Ovary (tissue), 3 donors: ENCODE measurements around the gene DNMT3L.

Experiments
- POLR2A ChIP-seq: fragments of 450-650 bp; IDR thresholded peaks from one replicate; pipeline ENCODE4 v1.6.1; 2017; ENCODE audit warnings: antibody characterized with exemption, mild to moderate bottlenecking, moderate library complexity
- TF ChIP-seq, protein P1 (sequence below), 3 donors: fragments of 450-650 bp in 2 of 3; fragments of 200-600 bp in 1 of 3; IDR thresholded peaks; one replicate each; pipeline versions ENCODE4 v1.5.1 to v1.8.0; 2016 to 2022; ENCODE audit warnings: antibody characterized with exemption in 3 of 3, mild to moderate bottlenecking in 1 of 3
- donor health status: DM: no; HTN: no; CAD: no.

DNA sequence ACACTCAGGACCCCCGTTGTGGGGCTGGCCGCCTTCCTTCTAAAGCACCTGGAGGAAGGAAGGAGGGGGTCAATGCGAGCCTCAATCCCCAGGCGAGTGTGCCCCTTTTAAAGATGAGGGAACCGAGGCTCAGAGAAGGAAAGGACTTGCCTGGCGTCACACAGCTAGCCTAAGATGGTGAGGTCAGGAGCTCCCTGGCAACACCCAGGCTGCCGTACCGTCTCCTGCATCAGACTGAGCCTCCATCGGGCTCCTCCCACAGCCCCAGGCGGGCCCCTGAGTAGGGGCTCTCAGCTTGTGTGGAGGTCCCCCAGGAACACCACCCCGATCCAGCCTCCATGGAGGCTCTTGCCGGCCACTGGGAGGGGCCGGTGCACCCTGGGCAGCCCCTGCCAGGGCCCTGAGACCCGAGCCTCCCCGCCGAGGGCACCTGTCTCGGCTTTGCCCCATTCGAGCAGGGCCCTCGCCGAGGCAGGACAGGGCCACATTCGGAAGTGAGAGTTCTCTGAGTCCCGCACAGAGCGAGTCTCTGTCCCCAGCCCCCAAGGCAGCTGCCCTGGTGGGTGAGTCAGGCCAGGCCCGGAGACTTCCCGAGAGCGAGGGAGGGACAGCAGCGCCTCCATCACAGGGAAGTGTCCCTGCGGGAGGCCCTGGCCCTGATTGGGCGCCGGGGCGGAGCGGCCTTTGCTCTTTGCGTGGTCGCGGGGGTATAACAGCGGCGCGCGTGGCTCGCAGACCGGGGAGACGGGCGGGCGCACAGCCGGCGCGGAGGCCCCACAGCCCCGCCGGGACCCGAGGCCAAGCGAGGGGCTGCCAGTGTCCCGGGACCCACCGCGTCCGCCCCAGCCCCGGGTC is 23.7 kb upstream of the DNMT3L start, which contains the start of gene AIRE:
- TF ChIP-seq, protein P1, sequence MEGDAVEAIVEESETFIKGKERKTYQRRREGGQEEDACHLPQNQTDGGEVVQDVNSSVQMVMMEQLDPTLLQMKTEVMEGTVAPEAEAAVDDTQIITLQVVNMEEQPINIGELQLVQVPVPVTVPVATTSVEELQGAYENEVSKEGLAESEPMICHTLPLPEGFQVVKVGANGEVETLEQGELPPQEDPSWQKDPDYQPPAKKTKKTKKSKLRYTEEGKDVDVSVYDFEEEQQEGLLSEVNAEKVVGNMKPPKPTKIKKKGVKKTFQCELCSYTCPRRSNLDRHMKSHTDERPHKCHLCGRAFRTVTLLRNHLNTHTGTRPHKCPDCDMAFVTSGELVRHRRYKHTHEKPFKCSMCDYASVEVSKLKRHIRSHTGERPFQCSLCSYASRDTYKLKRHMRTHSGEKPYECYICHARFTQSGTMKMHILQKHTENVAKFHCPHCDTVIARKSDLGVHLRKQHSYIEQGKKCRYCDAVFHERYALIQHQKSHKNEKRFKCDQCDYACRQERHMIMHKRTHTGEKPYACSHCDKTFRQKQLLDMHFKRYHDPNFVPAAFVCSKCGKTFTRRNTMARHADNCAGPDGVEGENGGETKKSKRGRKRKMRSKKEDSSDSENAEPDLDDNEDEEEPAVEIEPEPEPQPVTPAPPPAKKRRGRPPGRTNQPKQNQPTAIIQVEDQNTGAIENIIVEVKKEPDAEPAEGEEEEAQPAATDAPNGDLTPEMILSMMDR (IDR thresholded peaks at IDR 0.05), result no peak
- TF ChIP-seq POLR2A, result no peak
